ENCODE measurements around the gene RCAN3.

GRCh38 chr1:24516506-24516905 lies 13.9 kb downstream of the RCAN3 start:
- TF ChIP-seq CTCF (CRISPR knock-in tag; IDR thresholded peaks at IDR 0.05) = no peak
- no peak for TF ChIP-seq FOXJ3 (CRISPR knock-in tag; IDR thresholded peaks at IDR 0.05; ENCODE audit: borderline replicate concordance)
- TF ChIP-seq PBX3 (CRISPR knock-in tag; IDR thresholded peaks at IDR 0.05; ENCODE audit: borderline replicate concordance) = no peak

All from HepG2 (cell line).